CD4-positive, alpha-beta T cell treated with Interleukin-12 subunit alpha and Interleukin-12 subunit beta, for 1 hour (primary cell): Measurements from ENCODE around the gene HOXA5.

Source experiments
- DNase-seq: peaks from one replicate; pipeline ENCODE4 v3.0.0-alpha.2; 2020

HOXA5 gene

DNA sequence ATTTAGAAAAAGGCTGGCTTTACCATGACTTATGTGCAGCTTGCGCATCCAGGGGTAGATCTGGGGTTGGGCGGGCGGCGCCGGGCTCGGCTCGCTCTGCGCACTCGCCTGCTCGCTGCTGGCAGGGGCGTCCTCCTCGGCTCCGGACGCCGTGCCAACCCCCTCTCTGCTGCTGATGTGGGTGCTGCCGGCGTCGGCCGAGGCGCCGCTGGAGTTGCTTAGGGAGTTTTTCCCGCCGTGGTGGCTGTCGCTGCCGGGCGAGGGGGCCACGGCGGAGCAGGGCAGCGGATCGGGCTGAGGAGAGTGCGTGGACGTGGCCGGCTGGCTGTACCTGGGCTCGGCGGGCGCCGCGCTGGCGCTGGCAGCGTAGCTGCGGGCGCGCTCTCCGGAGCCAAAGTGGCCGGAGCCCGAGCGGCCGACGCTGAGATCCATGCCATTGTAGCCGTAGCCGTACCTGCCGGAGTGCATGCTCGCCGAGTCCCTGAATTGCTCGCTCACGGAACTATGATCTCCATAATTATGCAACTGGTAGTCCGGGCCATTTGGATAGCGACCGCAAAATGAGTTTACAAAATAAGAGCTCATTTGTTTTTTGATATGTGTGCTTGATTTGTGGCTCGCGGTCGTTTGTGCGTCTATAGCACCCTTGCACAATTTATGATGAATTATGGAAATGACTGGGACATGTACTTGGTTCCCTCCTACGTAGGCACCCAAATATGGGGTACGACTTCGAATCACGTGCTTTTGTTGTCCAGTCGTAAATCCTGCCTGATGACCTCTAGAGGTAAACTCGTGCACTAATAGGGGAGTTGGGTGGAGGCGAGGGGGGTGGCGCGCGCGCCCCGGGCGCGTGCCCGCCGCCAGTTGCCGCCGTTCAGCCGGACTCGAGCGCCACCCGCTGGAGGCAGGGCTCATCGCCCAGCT, at the start of gene HOXA5:
Gene HOXA5, minus strand, starts transcription at position 659 of the 927 bp plus-strand sequence. Its CDS starts 74 bp downstream, at position 585.
- no peak for DNase-seq

DNA sequence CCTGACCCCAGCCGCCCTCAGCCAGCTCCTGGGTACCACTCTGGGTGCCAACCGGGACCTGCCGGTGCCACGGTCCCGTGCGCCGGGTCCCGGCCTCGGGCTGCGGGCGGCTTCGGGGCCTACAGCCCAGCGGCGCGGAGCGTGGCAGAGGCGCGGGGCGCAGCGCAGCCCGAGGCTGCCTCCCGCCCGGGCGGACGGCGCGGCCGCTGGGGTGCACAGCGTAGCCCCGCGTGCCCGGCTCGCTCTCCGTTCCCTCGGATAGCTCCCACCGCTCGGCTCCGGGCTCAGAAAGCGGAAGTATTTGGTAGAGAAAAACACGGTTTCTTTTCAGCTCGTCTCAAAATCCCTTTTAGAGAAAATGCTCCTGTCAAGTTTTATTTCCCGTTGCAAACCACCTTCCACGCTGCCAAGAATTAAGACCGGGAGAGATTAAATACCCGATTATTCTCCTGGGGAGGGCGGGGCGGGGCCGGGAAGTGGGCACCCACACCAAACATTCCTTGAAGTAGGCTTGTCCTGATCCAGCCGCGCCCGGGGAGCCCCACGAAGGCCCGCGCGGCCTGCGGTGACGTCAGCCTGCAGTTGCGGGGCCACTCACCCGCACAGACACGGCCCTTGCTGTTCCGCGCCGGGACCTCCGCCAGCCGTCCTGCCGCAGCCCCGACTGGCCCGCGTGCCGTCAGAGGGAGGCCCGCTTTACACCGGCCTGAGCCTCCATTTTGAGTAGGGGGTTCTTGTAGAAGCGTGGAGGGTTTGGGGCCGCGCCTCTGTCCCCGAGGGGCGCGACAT, 49.3 kb upstream of the HOXA5 start:
- DNase-seq, result no peak

DNA sequence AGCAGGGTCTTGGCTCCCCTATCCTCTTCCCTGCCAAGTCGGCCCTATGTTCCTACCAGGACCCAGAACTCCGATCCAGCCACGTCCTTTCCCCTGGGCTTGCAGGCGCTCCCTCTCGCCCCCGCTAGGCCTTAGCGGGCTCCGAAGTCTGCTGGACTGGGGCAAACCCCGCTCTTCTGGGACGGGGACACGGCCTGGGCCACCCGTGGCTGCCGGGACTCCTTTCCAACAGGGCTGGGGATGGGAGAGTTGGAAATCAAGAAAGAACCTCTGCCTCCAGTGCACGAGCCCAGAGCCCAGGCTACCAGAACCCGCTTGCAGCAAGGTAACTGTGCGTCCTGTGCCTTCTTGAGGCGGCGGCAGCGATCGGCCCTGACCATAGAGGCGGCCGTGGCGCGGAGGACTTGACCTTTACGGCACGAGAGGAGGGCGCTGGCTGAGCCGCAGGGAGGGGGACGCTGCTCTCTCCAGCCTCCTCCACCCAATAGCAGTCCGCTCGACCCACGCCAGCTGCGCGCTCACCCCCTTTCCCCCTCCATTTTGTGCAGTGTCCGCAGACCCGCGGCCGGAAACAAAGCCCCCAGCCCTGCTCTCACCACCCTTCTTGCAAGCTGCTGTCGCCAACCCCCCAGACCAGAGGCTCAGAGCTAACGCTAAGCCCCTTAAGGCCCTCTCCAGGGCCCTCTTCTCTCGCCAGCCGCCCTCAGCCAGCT, 48.5 kb upstream of the HOXA5 start:
- no peak for DNase-seq

DNA sequence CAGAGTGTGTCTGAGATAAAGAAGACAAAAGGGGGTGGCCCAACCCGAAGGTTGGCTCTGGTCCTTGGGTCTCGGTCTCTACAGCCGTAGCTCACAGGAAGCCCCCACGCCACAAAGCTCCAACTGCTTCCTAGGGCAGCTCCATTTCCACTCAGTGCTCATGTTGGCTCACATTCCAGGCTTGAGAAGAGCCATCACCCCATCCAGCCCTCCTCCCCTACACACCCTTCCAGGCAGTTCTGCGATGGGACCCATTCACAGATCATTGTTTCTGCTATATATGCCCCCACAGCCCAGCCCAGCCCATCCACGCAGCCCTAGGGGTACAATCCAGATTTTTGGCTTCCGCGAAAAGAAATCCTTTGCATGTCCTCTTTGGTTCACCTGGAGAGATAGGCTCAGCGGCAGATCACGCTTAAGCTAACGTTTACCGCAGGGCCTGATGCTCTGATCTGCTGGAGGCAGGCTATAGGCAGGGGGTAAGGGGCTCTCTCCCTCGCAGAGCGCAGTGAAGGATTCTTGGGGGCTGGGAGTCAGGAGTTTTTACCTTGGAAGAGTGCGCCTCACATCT, 47.8 kb upstream of the HOXA5 start:
- DNase-seq, result no peak

DNA sequence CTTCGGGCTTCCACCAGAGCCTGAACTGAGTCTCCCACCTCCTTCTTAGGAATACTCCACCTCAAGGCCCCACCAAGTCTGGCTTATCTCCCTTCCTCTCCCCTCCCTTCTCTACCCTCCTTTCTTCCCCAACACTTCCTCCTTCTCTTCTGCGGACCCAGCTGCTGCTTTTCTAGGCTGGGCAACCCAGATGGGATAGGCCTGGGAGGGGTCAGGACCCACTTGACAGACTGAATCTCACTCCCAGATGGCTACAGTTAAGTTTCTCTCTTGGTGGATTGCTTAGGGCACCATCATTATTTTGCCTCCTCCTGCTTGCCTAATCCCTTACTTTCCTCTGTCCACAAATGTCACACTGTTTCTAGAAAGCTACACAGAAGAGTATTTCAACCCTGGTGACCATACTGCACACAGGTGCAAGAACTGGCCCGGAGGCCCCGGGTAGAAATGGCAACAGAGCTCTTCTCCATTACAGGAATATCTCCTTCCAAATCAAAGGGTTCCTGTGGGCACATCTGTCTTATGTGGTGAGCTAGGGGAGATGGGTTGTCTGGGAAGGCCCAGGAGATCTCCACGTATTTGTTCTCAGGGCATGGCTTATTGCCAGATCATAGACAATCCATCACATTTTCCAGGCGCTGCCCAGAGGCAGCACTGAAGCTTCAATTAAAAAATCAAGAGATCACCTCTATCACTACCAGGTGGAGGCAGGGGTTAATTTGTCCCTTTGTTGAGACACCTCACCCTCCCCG, 46.7 kb upstream of the HOXA5 start:
- no peak for DNase-seq

DNA sequence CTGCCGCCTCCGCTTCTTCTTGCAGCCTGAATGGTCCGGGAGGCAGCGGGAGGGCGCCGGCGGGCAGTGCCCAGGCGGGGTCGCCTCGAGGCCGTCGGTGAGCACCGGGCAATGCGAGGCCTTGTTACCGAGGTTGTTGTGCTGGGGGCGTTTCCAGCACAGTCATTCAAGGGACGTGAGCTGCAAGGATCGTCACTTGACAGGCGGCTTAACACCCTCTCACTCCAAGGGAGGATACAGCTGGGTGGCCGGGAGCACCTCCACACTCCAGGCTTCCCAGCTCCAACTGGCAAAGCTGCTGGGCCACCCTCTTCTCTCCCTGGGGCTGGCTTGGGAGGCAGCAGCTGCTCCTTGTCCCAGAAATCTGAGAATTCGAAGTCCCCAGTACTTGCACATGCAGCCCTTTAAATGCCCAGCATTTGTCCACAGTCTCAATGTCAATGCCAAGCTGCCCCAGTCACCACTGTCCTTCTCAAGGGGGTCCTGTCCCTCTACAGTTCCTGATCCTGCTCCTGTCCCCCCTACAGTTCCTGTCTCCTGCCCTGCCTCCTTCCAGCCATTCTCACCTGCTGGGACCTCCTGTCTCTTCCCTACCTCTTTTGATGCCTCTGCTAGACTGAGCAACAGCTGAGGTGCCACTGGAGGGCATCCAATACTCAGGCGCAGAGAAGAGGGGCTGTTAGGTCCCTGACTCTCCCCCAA, 46.0 kb upstream of the HOXA5 start:
- DNase-seq, result no peak

DNA sequence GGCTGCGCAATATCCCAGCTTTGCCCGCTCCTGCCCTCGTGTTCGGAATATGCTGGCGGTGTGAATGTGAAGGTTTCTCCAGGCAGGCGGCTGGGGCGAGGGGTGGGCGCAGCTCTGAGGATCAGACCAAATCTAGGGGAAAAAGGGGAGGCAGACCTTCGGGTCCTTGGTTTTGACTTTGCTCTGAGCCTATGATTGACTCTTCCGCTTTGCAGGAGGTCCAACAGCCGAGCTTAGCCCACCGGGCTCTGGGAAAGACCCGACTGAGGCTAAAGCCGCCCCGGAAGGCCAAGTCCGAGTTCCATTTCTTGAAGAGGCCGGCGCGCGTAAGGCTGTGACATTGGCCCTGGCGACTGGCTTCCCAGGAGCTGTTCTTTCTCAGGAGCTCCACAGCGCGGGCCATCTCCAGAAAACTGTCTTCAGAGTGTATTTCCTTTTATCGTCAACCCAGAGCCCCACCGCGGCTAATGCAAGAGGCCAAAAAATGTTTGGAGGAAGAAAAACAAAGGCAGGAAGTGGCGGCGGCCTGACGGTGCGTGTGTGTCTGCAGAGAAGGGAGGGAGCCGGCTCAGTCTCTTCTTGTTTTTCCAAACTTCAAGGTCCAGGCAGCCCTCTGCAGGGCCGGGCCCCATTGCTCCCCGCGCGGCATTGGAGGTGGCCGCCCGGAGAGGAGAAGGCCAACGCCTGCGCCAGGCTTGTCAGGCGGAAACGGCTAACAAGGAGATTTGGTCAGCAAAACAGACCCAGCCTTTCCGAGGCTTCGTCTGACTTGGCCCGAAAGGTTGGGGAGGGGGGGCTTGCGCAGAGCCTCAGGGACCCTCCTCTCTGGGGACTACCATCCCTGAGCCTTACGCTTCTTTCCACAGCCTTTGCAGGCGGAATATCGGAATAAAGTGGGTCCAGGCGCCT, 45.2 kb upstream of the HOXA5 start:
- peak; percentile 42 for DNase-seq

DNA sequence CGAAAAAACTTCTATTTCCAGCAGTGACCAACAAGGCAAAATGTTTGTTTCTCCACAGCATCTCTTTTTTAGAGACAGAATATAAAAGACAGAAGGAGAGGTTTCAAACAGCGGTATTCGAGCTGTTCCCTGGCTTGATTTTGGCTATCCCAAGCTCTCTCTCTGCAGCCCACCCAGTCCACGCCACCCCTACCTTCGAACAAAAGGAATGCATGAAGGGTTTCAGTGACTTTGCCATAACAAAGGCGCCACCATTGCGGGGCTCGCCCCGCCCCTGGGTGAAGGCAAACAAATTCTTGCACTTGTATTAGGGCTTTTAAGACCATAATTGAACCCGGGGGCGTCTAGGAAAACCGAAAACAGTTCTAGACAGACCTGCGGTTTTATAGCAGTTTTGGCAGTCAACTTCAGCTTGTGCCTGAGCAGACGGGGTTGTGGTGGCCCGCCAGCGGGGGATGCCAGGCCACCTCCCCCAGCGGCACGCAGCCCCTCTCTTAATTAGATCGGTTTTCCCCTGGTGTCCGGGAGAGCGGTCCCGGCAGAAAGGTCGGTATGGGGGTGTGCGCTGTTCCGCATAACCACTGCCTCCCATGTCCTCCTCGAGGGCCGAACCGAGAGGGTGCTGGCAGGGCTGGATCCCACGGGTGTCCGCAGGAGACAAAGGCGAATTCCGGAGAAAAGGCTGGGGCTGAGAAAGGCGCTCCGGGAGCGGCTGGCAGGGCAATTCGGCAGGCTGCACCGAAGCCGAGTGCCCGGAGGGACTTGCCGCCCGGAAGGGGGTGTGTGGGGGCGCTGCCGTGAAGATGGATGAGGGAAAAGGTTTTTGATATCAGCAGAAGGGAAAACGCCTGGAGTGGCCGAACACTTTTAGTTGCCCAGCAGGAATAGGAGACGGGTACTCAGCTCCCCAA, 44.2 kb upstream of the HOXA5 start:
- DNase-seq, result no peak

DNA sequence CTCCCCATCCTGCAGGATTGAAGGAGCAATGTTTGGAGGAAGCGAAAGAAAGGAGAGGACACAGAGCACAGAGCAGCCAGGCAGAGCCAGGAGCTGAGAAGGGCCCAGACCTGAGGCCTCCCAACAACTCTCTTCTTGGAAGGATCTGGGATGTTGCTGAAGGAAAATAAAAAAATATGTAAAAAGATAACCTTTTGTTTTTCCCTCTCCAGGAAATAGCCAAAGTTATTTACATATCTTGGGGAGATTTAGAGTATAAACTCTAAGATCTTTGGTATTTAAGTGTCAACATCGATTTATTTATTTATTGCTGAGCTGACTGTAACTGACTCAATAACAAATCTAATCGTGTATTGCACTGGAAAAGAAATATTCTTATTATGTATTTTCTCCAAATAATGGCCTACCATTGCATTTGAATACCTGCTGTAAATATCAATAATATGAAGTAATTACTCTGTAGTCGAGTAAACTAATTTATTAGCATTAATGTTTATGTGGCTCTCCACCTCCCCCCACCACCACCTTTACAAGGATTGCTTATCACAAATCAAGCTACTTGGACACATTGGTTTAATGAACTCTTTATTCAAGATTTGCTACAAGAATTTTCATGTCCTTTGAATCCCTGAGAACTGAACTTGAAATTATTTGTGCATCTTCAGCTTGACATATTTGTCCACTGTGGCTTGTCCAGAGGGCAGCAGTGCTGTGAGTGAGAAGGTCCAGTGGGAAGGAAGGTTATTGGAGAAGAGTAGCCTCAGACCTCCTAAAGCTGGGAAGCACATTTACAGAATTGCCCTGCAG, 43.4 kb upstream of the HOXA5 start:
- DNase-seq, result no peak

DNA sequence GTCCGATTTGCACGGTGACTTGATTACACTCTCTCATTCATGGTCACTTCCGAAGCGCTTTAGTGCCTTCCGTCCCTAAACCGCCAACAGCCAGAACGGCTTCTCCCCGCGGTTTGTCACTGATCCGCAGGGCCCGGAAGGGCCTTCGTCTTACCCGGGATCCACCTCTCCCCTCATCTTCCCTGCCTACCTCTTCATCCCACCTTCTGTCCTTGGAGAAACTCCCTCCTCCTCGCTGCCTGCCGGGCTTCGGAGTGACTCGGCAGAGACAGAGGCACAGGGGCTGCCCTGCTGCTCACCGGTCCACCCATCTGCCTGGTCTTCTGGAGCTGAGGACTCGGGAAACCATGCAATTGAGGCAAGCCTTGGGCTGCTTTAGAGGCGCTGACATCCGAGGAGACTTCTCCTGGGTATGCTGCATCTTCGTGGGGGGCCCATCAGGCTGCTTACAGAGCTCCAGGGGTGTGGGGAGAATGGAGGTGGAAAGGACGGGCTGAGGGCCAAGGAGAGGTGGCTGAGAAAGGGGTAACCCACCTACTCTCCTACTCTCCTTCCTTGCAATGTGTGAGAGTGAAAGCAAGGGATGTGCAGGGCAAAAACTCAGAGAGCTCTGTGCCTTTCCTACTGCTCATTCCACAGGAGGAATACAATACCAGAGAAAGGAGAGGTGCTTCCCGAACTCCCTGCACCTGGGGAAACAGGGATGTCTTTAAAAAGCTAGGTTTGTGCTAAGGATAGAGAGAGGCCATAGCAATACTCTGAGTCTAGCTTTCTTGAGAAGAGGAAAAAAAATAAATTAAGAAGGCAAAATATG, 42.6 kb upstream of the HOXA5 start:
- DNase-seq, result no peak

DNA sequence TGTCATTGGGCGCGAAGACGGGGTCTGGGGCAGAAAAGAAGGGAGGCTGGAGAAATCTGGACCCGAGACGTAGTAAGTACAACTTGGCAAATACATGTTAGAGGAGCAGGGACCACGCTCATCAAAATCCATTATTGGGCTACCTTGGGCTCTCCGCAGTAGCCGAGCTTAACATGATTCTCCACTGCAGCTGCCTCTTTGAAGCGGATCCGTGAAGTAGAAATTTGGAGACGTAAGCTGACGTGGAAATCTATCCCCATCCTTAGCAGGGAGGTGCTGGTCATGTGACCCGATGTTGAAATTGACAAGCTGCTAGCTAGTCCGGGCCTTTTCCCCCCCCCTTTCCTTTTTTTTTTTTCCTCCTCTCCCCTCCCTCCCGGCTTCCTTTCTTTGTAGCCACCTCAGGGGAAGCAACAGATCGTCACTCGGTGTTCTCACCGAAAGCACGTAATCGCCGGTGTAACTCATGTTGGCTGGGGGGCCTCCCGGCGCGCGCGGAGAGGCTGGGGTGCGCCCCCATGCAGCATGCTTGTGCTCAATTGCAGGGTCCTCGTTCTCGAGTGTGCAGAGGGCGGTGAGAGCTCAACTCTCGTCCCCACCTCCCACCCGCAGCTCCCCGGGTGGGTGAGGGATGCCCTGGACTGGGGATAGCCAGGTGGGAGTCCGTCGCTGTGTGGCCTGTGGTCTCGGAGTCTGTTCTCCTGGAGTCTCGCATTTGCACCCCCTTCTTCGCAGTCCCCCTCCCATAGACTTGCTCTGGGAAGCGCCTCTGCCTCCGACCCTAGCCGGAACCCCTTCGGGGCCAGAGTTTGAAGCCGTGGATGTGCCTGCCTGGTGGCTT, 41.8 kb upstream of the HOXA5 start, which contains the start of gene HOXA11:
Gene HOXA11, minus strand, starts transcription at position 220 of the 841 bp plus-strand sequence. Its CDS starts 88 bp downstream, at position 132.
- DNase-seq, result no peak

DNA sequence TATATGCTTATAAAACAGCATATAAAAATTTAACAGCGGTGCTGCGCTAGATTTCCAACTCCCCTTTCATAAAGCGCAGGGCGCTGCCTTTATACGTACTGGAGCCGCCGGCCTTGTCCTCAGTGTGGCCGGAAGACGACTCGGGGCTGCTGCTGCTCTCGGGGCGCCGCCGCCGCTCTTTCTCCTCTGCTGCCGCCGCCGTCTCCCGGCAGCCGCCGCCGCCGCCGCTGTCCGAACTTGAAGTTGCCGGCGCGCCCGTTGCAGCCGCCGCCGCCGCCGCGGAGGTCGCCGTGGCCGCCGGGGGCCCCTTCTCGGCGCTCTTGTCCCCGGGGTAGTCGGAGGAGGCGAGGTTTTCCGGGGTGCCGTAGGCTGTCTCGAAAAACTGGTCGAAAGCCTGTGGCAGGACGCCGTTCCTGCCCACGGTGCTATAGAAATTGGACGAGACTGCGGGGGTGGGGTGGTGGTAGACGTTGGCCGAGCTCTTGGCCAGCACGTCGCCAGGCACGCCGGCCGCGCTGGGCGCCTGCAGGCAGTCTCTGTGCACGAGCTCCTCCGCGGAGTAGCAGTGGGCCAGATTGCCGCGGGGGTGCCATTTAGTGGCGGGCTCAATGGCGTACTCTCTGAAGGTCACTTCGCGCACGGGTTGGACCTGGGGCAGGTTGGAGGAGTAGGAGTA, 41.0 kb upstream of the HOXA5 start:
- DNase-seq, result no peak

DNA sequence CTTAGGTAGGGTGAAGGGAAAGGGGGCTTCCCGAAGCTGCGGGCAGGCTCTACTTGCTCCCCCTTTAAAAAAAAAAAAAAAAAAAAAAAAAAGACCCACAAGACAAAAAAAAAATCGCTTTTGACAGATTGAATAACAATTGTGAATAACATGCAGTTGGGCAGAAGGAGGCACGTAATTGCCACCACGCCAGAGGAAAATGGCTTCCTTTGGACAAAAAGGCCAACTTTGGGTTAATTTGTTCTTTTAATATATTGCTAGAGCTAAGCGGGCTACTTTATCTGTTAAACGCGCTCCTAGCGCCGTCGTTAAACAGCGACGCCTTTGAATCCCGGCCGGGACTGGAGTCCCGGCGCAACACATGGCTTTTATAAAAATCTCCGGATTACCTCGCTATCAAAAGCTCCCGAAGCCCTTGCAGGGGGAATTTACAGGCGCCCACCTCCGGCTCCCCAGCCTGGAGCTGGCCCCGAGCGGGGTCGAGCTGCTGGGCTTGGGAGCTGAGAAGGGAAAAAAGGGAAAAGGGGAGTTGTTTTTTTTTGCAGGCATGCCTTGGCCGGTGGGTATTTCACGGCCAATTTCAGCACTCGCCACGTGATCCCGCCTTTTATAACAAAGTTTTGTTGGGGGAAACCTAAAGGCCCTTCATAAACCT, 40.3 kb upstream of the HOXA5 start:
- DNase-seq, result no peak

DNA sequence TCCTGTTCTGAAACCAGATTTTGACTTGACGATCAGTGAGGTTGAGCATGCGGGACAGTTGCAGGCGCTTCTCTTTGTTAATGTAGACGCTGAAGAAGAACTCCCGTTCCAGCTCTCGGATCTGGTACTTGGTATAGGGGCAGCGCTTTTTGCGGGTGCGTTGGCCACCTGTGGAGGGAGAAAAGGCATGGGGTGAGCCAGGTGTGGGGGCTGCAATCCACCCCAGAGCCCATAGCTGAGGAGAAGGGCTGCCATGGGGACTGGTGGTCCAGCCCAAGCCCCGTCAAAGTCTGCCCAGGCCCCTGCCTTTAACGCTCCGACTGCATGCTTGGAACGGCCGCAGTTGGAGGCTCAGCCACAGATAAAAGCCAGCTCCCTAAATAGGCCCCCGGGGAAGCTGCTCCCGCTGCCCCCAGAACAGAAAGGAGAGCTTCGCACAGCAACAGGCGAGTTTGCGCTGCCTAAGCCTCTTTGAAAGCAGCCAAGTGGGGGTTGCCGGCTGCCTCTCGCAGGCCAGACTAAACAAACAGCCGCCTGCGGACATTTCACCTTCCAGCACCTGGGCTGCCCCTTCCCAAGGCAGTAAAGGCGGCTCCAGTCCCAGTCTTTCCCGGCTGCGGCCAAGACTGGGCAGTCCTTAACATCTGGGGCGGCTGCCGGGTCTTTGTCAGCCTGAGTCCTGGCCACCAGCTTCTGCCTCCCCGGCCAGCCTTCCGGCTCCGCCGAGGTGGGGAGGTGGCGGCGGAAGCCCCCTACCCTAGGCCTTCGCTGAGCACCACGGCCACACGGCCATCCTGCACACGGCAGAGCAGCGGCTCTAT, 39.6 kb upstream of the HOXA5 start:
- DNase-seq, result no peak
